Upper lobe of left lung (tissue), 4 donors: ENCODE data around the gene FETUB.

Experiments
- CTCF ChIP-seq, 6 experiments: fragments of 450-650 bp in 4 of 6; fragments of 200-600 bp in 2 of 6; sonication (generic) in 2 of 6; IDR thresholded peaks; one replicate each; pipeline ENCODE4 v1.5.1; 2016 to 2019; ENCODE audit warnings: antibody characterized with exemption in 6 of 6
- EP300 ChIP-seq, 4 donors: sonication (generic); formaldehyde crosslinking; IDR thresholded peaks; one replicate each; pipeline ENCODE4 v1.5.1; 2017; ENCODE audit warnings: antibody characterized with exemption in 4 of 4, control low read depth in 2 of 4

GRCh38 chr3:186592682-186593081 lies 47.5 kb upstream of the FETUB start:
- TF ChIP-seq CTCF (IDR thresholded peaks at IDR 0.05) (no peak), EP300 (IDR thresholded peaks at IDR 0.05) (no peak)
